Keratinocyte (primary cell): ENCODE measurements around the gene MLX. TPM values are rescaled to one million over a fixed set of nuclear protein-coding genes. Genes with fewer than 3 reads are reported as not detected.

Source experiments
- DNase-seq: peaks from one replicate; pipeline ENCODE4 v3.0.0-alpha.2; 2011; ENCODE audit warnings: low read depth, missing footprints, low spot score
- FAIRE-seq: peaks from 2 replicates; lab custom pipeline; 2011; peaks lifted over from hg19 to GRCh38; lab: Jason Lieb, UNC
- H2AFZ ChIP-seq: 2 replicates; pipeline ENCODE4 v1.6.0; 2012; ENCODE audit warnings: low read length, control low read depth, inconsistent platforms; ENCODE audit not compliant: control insufficient read depth
- H3K27ac ChIP-seq: 2 replicates; pipeline ENCODE4 v1.5.1; 2011; ENCODE audit warnings: low read length; ENCODE audit not compliant: control insufficient read depth, insufficient read depth
- H3K27me3 ChIP-seq: 3 replicates; pipeline ENCODE4 v1.6.0; 2011; ENCODE audit warnings: low read length; ENCODE audit not compliant: control insufficient read depth, insufficient read depth; ENCODE audit errors: extremely low read depth
- H3K36me3 ChIP-seq, 2 experiments: 2 replicates in 1 of 2; 3 replicates in 1 of 2; pipeline ENCODE4 v1.5.1; 2011; ENCODE audit warnings: low read length in 2 of 2, mild to moderate bottlenecking in 1 of 2; ENCODE audit not compliant: control insufficient read depth in 2 of 2, insufficient read depth in 2 of 2; ENCODE audit errors: extremely low read depth in 1 of 2
- H3K4me1 ChIP-seq: 3 replicates; pipeline ENCODE4 v1.5.1; 2011; ENCODE audit warnings: low read length; ENCODE audit not compliant: control insufficient read depth, insufficient read depth; ENCODE audit errors: extremely low read depth
- H3K4me2 ChIP-seq: 3 replicates; pipeline ENCODE4 v1.6.0; 2011; ENCODE audit warnings: low read depth, low read length; ENCODE audit not compliant: control insufficient read depth, insufficient read depth; ENCODE audit errors: extremely low read depth
- H3K4me3 ChIP-seq, 3 experiments: fragments of 200-600 bp in 1 of 3; sonication (generic) in 1 of 3; 2 replicates in 2 of 3; 3 replicates in 1 of 3; pipeline ENCODE4 v1.5.1; 2011 to 2016; ENCODE audit warnings: low read length in 3 of 3, mild to moderate bottlenecking in 3 of 3, control low read depth in 2 of 3, inconsistent platforms in 1 of 3, low read depth in 1 of 3, mixed read lengths in 1 of 3, mixed run types in 1 of 3, moderate library complexity in 1 of 3; ENCODE audit not compliant: control insufficient read depth in 2 of 3, insufficient read depth in 2 of 3; ENCODE audit errors: extremely low read depth in 1 of 3
- H3K79me2 ChIP-seq: 2 replicates; pipeline ENCODE4 v1.6.0; 2012; ENCODE audit warnings: low read length; ENCODE audit not compliant: control insufficient read depth, insufficient read depth
- H3K9ac ChIP-seq: 3 replicates; pipeline ENCODE4 v1.6.0; 2011; ENCODE audit warnings: low read length; ENCODE audit not compliant: control insufficient read depth, insufficient read depth; ENCODE audit errors: extremely low read depth
- H3K9me1 ChIP-seq: 3 replicates; pipeline ENCODE4 v1.6.0; 2011; ENCODE audit warnings: low read length; ENCODE audit not compliant: control insufficient read depth, insufficient read depth; ENCODE audit errors: extremely low read depth
- H3K9me3 ChIP-seq: 2 replicates; pipeline ENCODE4 v1.5.1; 2012; ENCODE audit warnings: low read depth, low read length; ENCODE audit not compliant: control insufficient read depth
- H4K20me1 ChIP-seq: 3 replicates; pipeline ENCODE4 v1.6.0; 2011; ENCODE audit warnings: low read length; ENCODE audit not compliant: control insufficient read depth, insufficient read depth; ENCODE audit errors: extremely low read depth
- CTCF ChIP-seq, 3 experiments: IDR thresholded peaks in 1 of 3; conservative IDR thresholded peaks in 1 of 3; optimal IDR thresholded peaks in 1 of 3; 2 replicates in 2 of 3; 3 replicates in 1 of 3; pipeline versions ENCODE3 to v1.5.1; 2011; ENCODE audit warnings: low read length in 3 of 3, mild to moderate bottlenecking in 3 of 3, moderate library complexity in 2 of 3, control low read depth in 1 of 3, inconsistent platforms in 1 of 3; ENCODE audit not compliant: insufficient read depth in 2 of 3; ENCODE audit errors: extremely low read depth in 1 of 3
- EZH2 ChIP-seq: IDR thresholded peaks from one replicate; pipeline ENCODE4 v1.6.1; 2012; ENCODE audit warnings: inconsistent platforms, mild to moderate bottlenecking, low read length, moderate library complexity
- dilution Hi-C: fragments of 300-500 bp; cut with MboI; formaldehyde crosslinking; loops from one replicate; pipeline ENCODE4 v1.7.0; 2020; ENCODE audit warnings: low sequenced_read_pairs; ENCODE audit not compliant: extremely low pct_ligation_motif_present
- polyA plus RNA-seq, 5 experiments: library from polyadenylated mRNA; depleted of rRNA in 3 of 5; stranded (reverse) in 3 of 5; stranded (forward) in 1 of 5; unstranded in 1 of 5; fragments of >200 nt; gene quantifications; 1 replicate in 1 of 5; 2 replicates in 3 of 5; 3 replicates in 1 of 5; pipeline versions ENCODE4 v1.2.1 to v1.2.3, GENCODE V29; 2011 to 2012; ENCODE audit warnings: missing spikeins in 2 of 5, low read depth in 1 of 5, low replicate concordance in 1 of 5

The MLX gene
- polyA plus RNA-seq, 1 donor (not counting 4 experiments of a cell fraction or from before 2014, with no cell fraction given): 39.2 TPM

- FAIRE-seq (no peak), DNase-seq (no peak)
- Histone ChIP-seq H3K9me3 (no peaks in the 10 kb centered on the region), H3K9ac (no peak overlapping the region), H2AFZ (no peak overlapping the region), H4K20me1 (no peaks in the 10 kb centered on the region), H3K79me2 (no peaks in the 10 kb centered on the region), H3K4me2 (no peak overlapping the region), H3K27ac (no peak overlapping the region), H3K36me3 (peaks cover 0 to 9% of the 10 kb centered on the region in 2 experiments), H3K9me1 (no peaks in the 10 kb centered on the region), H3K4me1 (peaks cover 54% of the 10 kb centered on the region), H3K27me3 (no peaks in the 10 kb centered on the region), H3K4me3 (no peak overlapping the region)
- TF ChIP-seq EZH2 (no peak), CTCF (optimal IDR thresholded peaks at IDR 0.05 in 1 of 3, IDR thresholded peaks at IDR 0.05 in 1 of 3, conservative IDR thresholded peaks at IDR 0.05 in 1 of 3; ENCODE audit: extremely low read depth in 1 of 3, insufficient read depth in 2 of 3, low read length in 3 of 3) (no peak)
- dilution Hi-C loops: loop anchor here (25.0 kb wide), 1 partner anchor 209 kb away; no protein-coding TSS in a partner anchor
Measured at GRCh38 chr17:42521036-42521435, 45.9 kb upstream of the MLX start.

GRCh38 chr17:42521666-42522262, 45.1 kb upstream of the MLX start:
- no peak overlapping the region for H2AFZ ChIP-seq
- H3K27ac ChIP-seq: no peak overlapping the region
- dilution Hi-C loops: loop anchor here (25.0 kb wide), 1 partner anchor 209 kb away; no protein-coding TSS in a partner anchor
- DNase-seq: no peak
- H3K9me3 ChIP-seq: no peaks in the 10 kb centered on the region
- no peaks in the 10 kb centered on the region for H3K27me3 ChIP-seq
- H3K4me2 ChIP-seq: no peak overlapping the region
- no peaks in the 10 kb centered on the region for H3K9me1 ChIP-seq
- no peak overlapping the region for H3K4me3 ChIP-seq
- H3K79me2 ChIP-seq: no peaks in the 10 kb centered on the region
- no peaks in the 10 kb centered on the region for H4K20me1 ChIP-seq
- H3K4me1 ChIP-seq: peaks cover 56% of the 10 kb centered on the region
- no peak for FAIRE-seq
- TF ChIP-seq CTCF (optimal IDR thresholded peaks at IDR 0.05 in 1 of 3, IDR thresholded peaks at IDR 0.05 in 1 of 3, conservative IDR thresholded peaks at IDR 0.05 in 1 of 3; ENCODE audit: extremely low read depth in 1 of 3, insufficient read depth in 2 of 3, low read length in 3 of 3): no peak
- TF ChIP-seq EZH2: no peak
- H3K36me3 ChIP-seq: peaks cover 0 to 4% of the 10 kb centered on the region in 2 experiments
- H3K9ac ChIP-seq: no peak overlapping the region
